Measurements from ENCODE around the gene C3orf70. TPM values are rescaled to one million over a fixed set of nuclear protein-coding genes. Genes with fewer than 3 reads are reported as not detected.

Gene C3orf70
- total and polyA plus RNA-seq, 2 of the 8 experiments (the other 6 are each of a cell fraction or from before 2014, with no cell fraction given) = 1.7 to 2.0 TPM

- H3K4me3 ChIP-seq (ENCODE audit: extremely low read depth in 1 of 4, insufficient read depth in 2 of 4, low read depth in 3 of 4, low read length in 4 of 4) = no peak overlapping the region
- no peaks in the 10 kb centered on the region for H3K79me1 ChIP-seq (ENCODE audit: low read depth, low read length)
- ChIA-PET POLR2A (ENCODE audit: partially characterized antibody) (no interaction called here), CTCF (ENCODE audit: partially characterized antibody) (interaction anchor here (0.8 to 2.0 kb wide), 3 partner anchors 10 to 102 kb away, joined by 3 to 10 read pairs (median 9); no protein-coding TSS in a partner anchor)
- H2AK5ac ChIP-seq (ENCODE audit: low read depth, low read length) = no peak overlapping the region
- H4K5ac ChIP-seq (ENCODE audit: insufficient read length, low read depth, low read length) = no peak overlapping the region
- H3K4ac ChIP-seq (replicated peaks; ENCODE audit: insufficient read length, low read depth, low read length) = no peak overlapping the region
- no peak overlapping the region for H2BK5ac ChIP-seq (ENCODE audit: low read depth, low read length)
- FAIRE-seq (no peak), DNase-seq (ENCODE audit: low read depth in 1 of 2, low spot score in 2 of 2) (no peak)
- TF ChIP-seq EP300 (IDR thresholded peaks at IDR 0.05; ENCODE audit: borderline replicate concordance in 1 of 2, low read depth in 2 of 2, low read length in 2 of 2) (no peak), POLR2A (IDR thresholded peaks at IDR 0.05; ENCODE audit: control extremely low read depth in 1 of 2, low read depth in 2 of 2, low read length in 2 of 2) (no peak), BCL11A (IDR thresholded peaks at IDR 0.05; ENCODE audit: low read depth in 2 of 2, low read length in 2 of 2) (no peak), BACH1 (IDR thresholded peaks at IDR 0.05; ENCODE audit: low read length) (no peak), CHD2 (IDR thresholded peaks at IDR 0.05; ENCODE audit: low read length) (no peak), NRF1 (IDR thresholded peaks at IDR 0.05; ENCODE audit: low read depth, low read length) (no peak), HDAC2 (IDR thresholded peaks at IDR 0.05; ENCODE audit: borderline replicate concordance in 1 of 2, low read depth in 2 of 2, low read length in 2 of 2) (no peak), EGR1 (IDR thresholded peaks at IDR 0.05; ENCODE audit: borderline replicate concordance, low read depth, low read length) (no peak), ASH2L (IDR thresholded peaks at IDR 0.05; ENCODE audit: low read length) (no peak), YY1 (IDR thresholded peaks at IDR 0.05; ENCODE audit: low read depth, low read length) (no peak), FOSL1 (IDR thresholded peaks at IDR 0.05; ENCODE audit: insufficient read depth, low read depth, low read length) (no peak), KDM1A (IDR thresholded peaks at IDR 0.05; ENCODE audit: borderline replicate concordance, low read length) (no peak), CEBPB (IDR thresholded peaks at IDR 0.05; ENCODE audit: low read depth, low read length) (no peak), GABPA (IDR thresholded peaks at IDR 0.05; ENCODE audit: borderline replicate concordance, insufficient read depth, low read length) (no peak)
- TF ChIP-seq, protein P1, sequence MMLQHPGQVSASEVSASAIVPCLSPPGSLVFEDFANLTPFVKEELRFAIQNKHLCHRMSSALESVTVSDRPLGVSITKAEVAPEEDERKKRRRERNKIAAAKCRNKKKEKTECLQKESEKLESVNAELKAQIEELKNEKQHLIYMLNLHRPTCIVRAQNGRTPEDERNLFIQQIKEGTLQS (IDR thresholded peaks at IDR 0.05; ENCODE audit: insufficient read depth, low read depth, low read length) = no peak
- H3K36me3 ChIP-seq (ENCODE audit: control insufficient read depth in 2 of 4, insufficient read depth in 4 of 4, low read length in 3 of 4) = no peaks in the 10 kb centered on the region
- H3K27ac ChIP-seq (ENCODE audit: low read depth, low read length) = no peak overlapping the region
- H3K79me2 ChIP-seq (ENCODE audit: control insufficient read depth in 1 of 2, insufficient read depth in 2 of 2, low read length in 2 of 2) = no peaks in the 10 kb centered on the region
- H3K9ac ChIP-seq (replicated peaks in 1 of 4; ENCODE audit: extremely low read depth in 1 of 4, low read depth in 3 of 4, low read length in 3 of 4) = no peak overlapping the region; a peak in 1 of 7 replicates
- no peak overlapping the region for H2BK20ac ChIP-seq (ENCODE audit: low read length)
- no peak overlapping the region for H2BK120ac ChIP-seq (replicated peaks; ENCODE audit: low read depth, low read length)
- H3K14ac ChIP-seq (ENCODE audit: insufficient read length) = no peak overlapping the region
- H2BK12ac ChIP-seq (ENCODE audit: low read depth, low read length) = no peak overlapping the region
- H4K20me1 ChIP-seq (replicated peaks in 1 of 2; ENCODE audit: control insufficient read depth in 1 of 2, insufficient read depth in 2 of 2, low read length in 2 of 2) = no peaks in the 10 kb centered on the region
- H3K4me1 ChIP-seq (replicated peaks in 1 of 4; ENCODE audit: control insufficient read depth in 3 of 4, insufficient read depth in 4 of 4, low read length in 3 of 4) = peaks cover 0 to 5% (median 1%) of the 10 kb centered on the region in 4 experiments; a peak in 4 of 7 replicates
- no peaks in the 10 kb centered on the region; a peak in 2 of 7 replicates for H3K27me3 ChIP-seq (replicated peaks in 1 of 4; ENCODE audit: control insufficient read depth in 3 of 4, extremely low read depth in 1 of 4, insufficient read depth in 3 of 4, low read length in 3 of 4)
- no peak overlapping the region for H3K23ac ChIP-seq (ENCODE audit: insufficient read length)
- H3K23me2 ChIP-seq (ENCODE audit: low read depth, low read length) = no peaks in the 10 kb centered on the region
- H3K9me3 ChIP-seq (ENCODE audit: insufficient read depth in 2 of 2, low read depth in 1 of 2, low read length in 1 of 2) = no peaks in the 10 kb centered on the region
- no peak overlapping the region for H3K18ac ChIP-seq (ENCODE audit: extremely low read depth, low read length)
- WGBS, 2 experiments (ENCODE audit: extremely low coverage in 1 of 2, insufficient coverage in 1 of 2, insufficient read length in 1 of 2, insufficient replicate concordance in 2 of 2, low coverage in 1 of 2, low lambda C conversion rate in 2 of 2, missing lambda C conversion rate in 1 of 2) = 92% methylated on average over 13 of the region's 13 CpGs; no CpG with 5 or more reads in 1 of the 2 experiments
- H3K56ac ChIP-seq (replicated peaks; ENCODE audit: insufficient read length, low read depth, low read length) = no peak overlapping the region
- H4K91ac ChIP-seq (replicated peaks; ENCODE audit: insufficient read length, low read length) = no peak overlapping the region
- no peak overlapping the region for H2BK15ac ChIP-seq (ENCODE audit: low read length)
- no peak overlapping the region for H2AFZ ChIP-seq (ENCODE audit: low read length)
- H3K4me2 ChIP-seq (ENCODE audit: insufficient read depth in 1 of 2, low read depth in 2 of 2, low read length in 2 of 2) = no peak overlapping the region
- no peak overlapping the region; the same call in 1 of the 2 replicates for H4K8ac ChIP-seq (ENCODE audit: extremely low read depth, insufficient read depth, low read length)
Measured at GRCh38 chr3:185075547-185075946, 77.3 kb downstream of the C3orf70 start.
